HAP-1 (cell line): ENCODE data around the gene ATP5PB.

Experiments used
- DNase-seq, 2 experiments: peaks; one replicate each; pipeline ENCODE4 v3.0.0-alpha.2; 2016 to 2020; ENCODE audit warnings: low spot score in 2 of 2
- H3K27me3 ChIP-seq: fragments of 250-450 bp; sonication (Bioruptor Pico); 2 replicates; pipeline ENCODE4 v1.5.1; 2020; ENCODE audit warnings: low read depth, mild to moderate bottlenecking, moderate library complexity
- H3K36me3 ChIP-seq: fragments of 250-450 bp; sonication (Bioruptor Pico); replicated peaks from 2 replicates; pipeline ENCODE4 v1.5.1; 2020; ENCODE audit warnings: mild to moderate bottlenecking
- H3K4me1 ChIP-seq: fragments of 250-450 bp; sonication (Bioruptor Pico); 2 replicates; pipeline ENCODE4 v1.5.1; 2020; ENCODE audit warnings: mild to moderate bottlenecking
- H3K4me3 ChIP-seq: fragments of 250-450 bp; sonication (Bioruptor Pico); 2 replicates; pipeline ENCODE4 v1.5.1; 2020; ENCODE audit warnings: mild to moderate bottlenecking, moderate library complexity
- H3K9me3 ChIP-seq: fragments of 250-450 bp; sonication (Bioruptor Pico); 2 replicates; pipeline ENCODE4 v1.5.1; 2020; ENCODE audit warnings: mild to moderate bottlenecking, moderate library complexity
- in situ Hi-C: fragments of 300-500 bp; cut with MboI; formaldehyde crosslinking; loops from 3 replicates; pipeline ENCODE4 v1.14.3; 2020; ENCODE audit warnings: low sequenced_read_pairs, inconsistent platforms, mixed read lengths

Gene ATP5PB

DNA sequence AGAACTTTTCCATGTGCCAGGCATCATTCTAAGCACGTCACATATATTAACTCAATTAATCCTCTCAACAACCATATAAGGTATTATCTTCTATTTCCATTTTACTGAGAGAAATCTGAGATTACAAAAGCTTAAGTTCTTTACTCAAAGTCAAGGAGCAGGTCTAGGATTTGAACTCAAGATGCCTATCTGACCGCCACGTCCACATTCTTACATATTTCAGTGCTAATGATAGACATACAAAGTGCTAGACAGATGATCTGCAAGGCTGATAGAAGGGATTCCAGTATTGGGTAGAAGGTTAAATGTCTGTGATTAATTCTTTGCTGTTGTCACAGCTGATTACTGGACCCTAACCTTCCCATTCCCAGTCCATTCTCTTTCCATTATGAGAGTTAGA, 4.4 kb downstream of the ATP5PB start:
- Histone ChIP-seq H3K9me3 (no peaks in the 10 kb centered on the region), H3K36me3 (peaks cover 61% of the 10 kb centered on the region), H3K27me3 (no peaks in the 10 kb centered on the region), H3K4me3 (no peak overlapping the region), H3K4me1 (peaks cover 8% of the 10 kb centered on the region)
- DNase-seq, result no peak
- in situ Hi-C loops, result no loop called here

DNA sequence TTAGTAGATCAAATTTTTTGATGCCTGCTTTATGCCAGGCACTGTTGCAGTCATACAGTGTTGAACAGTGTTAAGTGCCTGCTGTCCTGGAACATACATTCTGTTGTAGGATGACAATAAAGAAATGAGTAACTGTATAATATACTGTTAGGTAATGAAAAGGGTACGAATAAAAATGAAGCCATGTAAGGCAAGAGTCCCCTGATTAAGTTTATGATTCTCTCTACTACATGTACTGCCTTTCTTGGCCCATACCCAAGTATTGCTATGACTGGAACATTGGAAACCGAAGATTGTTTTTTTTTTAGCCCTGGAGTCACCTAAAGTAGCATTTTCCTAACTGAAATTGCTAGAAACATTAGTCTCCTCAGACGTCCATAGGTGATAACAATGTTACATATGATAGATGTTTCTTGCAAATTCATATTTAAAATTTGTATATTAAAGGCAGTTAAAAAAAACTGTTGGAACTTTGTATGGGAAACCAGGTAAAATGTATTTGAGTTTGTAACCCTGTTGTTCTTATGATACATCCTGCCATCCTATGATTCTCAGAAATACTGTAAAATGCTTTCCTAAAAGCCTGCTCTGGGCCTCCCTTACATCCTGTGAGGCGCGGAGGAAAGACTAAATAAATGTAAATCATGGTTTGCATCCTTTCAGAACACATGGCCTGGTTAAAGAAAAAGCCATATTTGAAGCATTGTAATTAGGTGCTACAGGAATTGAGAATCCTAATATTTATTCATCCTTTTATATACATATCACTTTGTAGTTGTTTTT, 5.8 kb downstream of the ATP5PB start:
- Histone ChIP-seq H3K4me1 (peaks cover 8% of the 10 kb centered on the region), H3K27me3 (no peaks in the 10 kb centered on the region), H3K36me3 (peaks cover 75% of the 10 kb centered on the region), H3K9me3 (no peaks in the 10 kb centered on the region), H3K4me3 (no peak overlapping the region)
- DNase-seq, result no peak
- in situ Hi-C loops, result no loop called here

DNA sequence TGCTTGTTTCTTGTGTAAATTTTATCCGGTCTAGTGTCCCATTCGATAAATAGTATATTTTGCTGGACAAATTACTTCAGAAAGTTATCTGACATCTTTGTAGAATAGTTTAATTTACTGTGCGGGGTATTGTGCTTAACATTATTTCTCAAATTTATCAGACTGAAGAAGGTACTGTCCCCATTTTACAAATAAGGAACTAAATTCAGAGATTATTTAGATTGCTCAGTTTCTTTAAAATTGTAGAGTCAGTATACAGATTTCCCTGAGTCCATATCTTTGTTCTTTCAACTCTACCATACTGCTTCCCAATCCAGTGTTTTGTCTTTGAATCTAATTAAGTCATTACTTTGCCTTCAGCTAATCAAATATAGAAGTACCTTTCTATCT, 6.4 kb downstream of the ATP5PB start:
- Histone ChIP-seq H3K27me3 (no peaks in the 10 kb centered on the region), H3K9me3 (no peaks in the 10 kb centered on the region), H3K4me3 (no peak overlapping the region), H3K36me3 (peaks cover 78% of the 10 kb centered on the region), H3K4me1 (peaks cover 2% of the 10 kb centered on the region)
- no peak for DNase-seq
- in situ Hi-C loops, result no loop called here

DNA sequence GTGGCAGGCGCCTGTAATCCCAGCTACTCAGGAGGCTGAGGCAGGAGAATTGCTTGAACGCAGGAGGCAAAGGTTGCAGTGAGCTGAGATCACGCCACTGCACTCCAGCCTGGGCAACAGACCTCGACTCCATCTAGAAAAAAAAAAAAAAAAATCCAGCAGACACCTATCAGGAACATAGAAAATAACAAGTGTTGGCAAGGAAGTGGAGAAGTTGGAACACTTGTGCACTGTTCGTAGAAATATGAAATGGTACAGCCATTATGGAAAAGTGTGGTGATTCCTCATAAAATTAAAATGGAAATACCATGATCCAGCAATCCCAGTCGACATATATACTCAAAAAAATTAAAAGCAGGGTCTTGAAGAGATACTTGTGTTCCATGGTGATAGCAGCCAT, 12.5 kb downstream of the ATP5PB start:
- Histone ChIP-seq H3K9me3 (no peaks in the 10 kb centered on the region), H3K36me3 (peaks cover 50% of the 10 kb centered on the region), H3K27me3 (no peaks in the 10 kb centered on the region), H3K4me1 (no peaks in the 10 kb centered on the region), H3K4me3 (no peak overlapping the region)
- in situ Hi-C loops, result no loop called here
- no peak for DNase-seq

DNA sequence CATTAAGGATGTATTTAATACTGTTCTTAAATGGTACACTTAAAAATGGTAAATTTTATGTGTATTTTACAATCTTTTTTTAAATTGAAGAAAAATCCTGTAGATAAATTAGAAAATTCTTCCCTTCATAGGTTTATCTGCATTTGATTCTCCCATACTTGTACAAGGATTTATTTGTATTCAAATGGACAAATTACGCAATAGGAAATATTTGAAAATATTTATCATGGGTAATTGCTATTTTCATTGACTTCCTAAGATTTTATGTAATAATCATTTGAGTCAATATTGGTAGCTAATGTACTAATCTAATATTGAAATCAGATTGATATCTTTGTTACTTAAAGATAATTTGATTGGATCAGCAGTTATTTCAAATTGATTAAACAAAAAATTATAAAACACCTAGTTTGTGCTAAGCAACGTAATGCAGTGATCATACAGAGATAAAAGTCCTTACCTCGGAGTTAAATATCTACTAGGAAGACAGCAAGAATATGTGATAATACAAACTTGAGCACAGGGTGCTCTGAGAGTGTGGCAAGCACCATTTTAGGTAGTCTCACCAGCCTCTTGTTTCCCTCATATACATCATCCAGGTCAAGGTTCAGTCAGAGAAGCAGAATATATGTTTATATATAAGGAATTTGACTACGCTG, 13.2 kb downstream of the ATP5PB start:
- no peak for DNase-seq
- H3K9me3 ChIP-seq, result no peaks in the 10 kb centered on the region
- no peak overlapping the region for H3K4me3 ChIP-seq
- no peaks in the 10 kb centered on the region for H3K4me1 ChIP-seq
- peaks cover 43% of the 10 kb centered on the region for H3K36me3 ChIP-seq
- in situ Hi-C loops, result no loop called here
- no peaks in the 10 kb centered on the region for H3K27me3 ChIP-seq

DNA sequence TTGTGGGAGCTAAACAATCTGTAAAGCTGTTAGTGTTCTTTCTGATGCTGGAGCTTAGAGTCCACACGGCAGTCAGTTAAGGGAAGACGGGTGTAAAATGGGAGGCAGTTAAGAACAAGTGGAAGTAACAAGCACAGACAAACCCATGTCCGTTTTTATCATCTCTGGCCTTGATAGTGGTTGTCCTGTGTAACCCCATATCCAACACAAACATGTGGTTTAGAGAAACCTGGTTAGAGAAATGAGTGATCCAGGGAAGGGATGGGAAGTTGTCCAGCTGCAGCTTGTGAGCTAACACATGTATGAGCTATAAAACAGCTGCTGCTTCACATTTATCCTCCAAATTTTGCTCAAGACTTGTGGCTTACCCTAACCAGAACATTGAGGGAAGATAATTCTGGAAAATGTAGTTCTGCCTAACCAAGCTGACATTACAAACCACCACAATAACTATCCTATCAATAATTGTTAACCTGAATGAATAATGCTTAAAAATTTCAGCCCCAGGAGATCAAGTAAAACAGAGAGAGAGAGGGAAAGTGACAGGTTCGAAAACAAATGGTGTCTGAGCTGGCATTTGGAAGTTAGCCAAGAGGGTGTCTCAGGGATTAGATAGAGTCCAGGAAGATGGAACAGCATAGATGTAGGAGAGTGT, 13.9 kb downstream of the ATP5PB start:
- no peak for DNase-seq
- Histone ChIP-seq H3K27me3 (no peaks in the 10 kb centered on the region), H3K4me1 (no peaks in the 10 kb centered on the region), H3K36me3 (peaks cover 36% of the 10 kb centered on the region), H3K9me3 (no peaks in the 10 kb centered on the region), H3K4me3 (no peak overlapping the region)
- in situ Hi-C loops, result no loop called here

GRCh38 chr1:111465754-111466153, 16.5 kb downstream of the ATP5PB start:
- Histone ChIP-seq H3K9me3 (no peaks in the 10 kb centered on the region), H3K36me3 (peaks cover 12% of the 10 kb centered on the region), H3K27me3 (no peaks in the 10 kb centered on the region), H3K4me1 (no peaks in the 10 kb centered on the region), H3K4me3 (no peak overlapping the region)
- in situ Hi-C loops, result no loop called here
- no peak for DNase-seq

DNA sequence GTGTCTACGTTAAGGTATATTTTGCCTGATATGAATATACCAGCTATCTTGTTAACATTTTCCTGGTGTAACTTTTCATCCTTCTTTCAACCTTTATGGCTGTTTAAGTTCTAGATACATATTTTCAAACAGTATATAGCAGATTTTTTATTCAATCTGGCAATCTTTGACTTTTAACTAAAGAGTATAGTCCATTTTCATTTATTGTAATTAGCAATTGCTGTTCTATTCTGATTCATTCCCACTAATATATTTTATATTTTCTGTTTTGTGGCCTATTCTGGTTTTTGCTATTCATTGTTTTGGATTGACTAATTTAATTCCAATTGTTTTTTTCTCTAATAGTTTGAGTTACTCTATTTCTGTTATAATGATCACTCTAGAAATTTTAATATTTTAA, 17.2 kb downstream of the ATP5PB start:
- no peak for DNase-seq
- no peaks in the 10 kb centered on the region for H3K4me1 ChIP-seq
- in situ Hi-C loops, result no loop called here
- H3K9me3 ChIP-seq, result no peaks in the 10 kb centered on the region
- H3K27me3 ChIP-seq, result no peaks in the 10 kb centered on the region
- peaks cover 5% of the 10 kb centered on the region for H3K36me3 ChIP-seq
- H3K4me3 ChIP-seq, result no peak overlapping the region

GRCh38 chr1:111467865-111468716, 18.8 kb downstream of the ATP5PB start:
- Histone ChIP-seq H3K36me3 (no peaks in the 10 kb centered on the region; the same call in 1 of the 2 replicates), H3K4me1 (no peaks in the 10 kb centered on the region; the same call in 1 of the 2 replicates), H3K27me3 (no peaks in the 10 kb centered on the region), H3K4me3 (no peak overlapping the region), H3K9me3 (no peaks in the 10 kb centered on the region)
- in situ Hi-C loops, result no loop called here
- DNase-seq, result no peak

DNA sequence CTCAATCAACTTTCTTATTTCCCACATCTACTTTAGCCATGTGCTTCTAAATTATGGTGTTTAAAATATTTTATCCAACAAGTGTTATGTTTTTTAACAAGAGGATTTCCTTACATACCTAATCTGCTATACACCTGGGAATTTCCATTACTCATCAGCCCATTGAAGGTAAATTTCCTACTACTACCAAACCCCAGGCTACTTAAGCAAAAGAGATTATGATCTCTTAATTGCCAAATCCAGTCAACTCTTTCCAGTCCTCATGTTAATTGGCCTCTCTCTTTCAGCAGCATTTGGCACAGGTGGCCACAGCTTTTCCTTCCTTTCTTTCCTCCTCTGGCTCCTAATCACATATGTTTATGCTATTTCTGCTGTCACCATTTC, 19.4 kb downstream of the ATP5PB start:
- Histone ChIP-seq H3K9me3 (no peaks in the 10 kb centered on the region), H3K36me3 (no peaks in the 10 kb centered on the region; the same call in 1 of the 2 replicates), H3K4me1 (no peaks in the 10 kb centered on the region; the same call in 1 of the 2 replicates), H3K27me3 (no peaks in the 10 kb centered on the region), H3K4me3 (no peak overlapping the region)
- in situ Hi-C loops, result no loop called here
- DNase-seq, result no peak

- in situ Hi-C loops, result no loop called here
- no peaks in the 10 kb centered on the region; the same call in 1 of the 2 replicates for H3K4me1 ChIP-seq
- no peak for DNase-seq
- H3K9me3 ChIP-seq, result no peaks in the 10 kb centered on the region
- H3K4me3 ChIP-seq, result no peak overlapping the region
- no peaks in the 10 kb centered on the region for H3K27me3 ChIP-seq
- H3K36me3 ChIP-seq, result no peaks in the 10 kb centered on the region; the same call in 1 of the 2 replicates
Observed at GRCh38 chr1:111469539-111469938, 20.3 kb downstream of the ATP5PB start.

GRCh38 chr1:111470596-111470995, 21.3 kb downstream of the ATP5PB start:
- H3K27me3 ChIP-seq, result no peaks in the 10 kb centered on the region
- H3K9me3 ChIP-seq, result no peaks in the 10 kb centered on the region
- H3K36me3 ChIP-seq, result no peaks in the 10 kb centered on the region; the same call in 1 of the 2 replicates
- H3K4me1 ChIP-seq, result no peaks in the 10 kb centered on the region; the same call in 1 of the 2 replicates
- DNase-seq, result no peak
- in situ Hi-C loops, result no loop called here
- H3K4me3 ChIP-seq, result no peak overlapping the region

DNA sequence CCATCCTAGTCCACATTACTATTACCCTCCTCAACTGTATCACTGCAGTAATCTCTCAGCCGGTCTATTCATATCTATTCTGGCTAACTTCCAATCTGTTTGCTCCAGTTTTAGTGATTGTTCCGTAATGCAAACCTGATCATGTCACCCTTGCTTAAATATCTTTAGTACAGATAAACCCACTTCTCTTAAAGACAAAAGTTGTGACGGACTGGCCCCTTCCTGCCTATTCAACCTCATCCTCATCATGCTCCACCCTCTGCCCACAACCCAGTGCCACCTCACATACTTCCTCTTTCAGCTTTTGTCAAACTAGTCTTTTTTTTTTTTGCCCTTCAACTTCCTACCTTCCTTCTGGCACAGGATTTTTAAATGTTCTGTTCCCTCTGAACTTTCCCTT, 21.7 kb downstream of the ATP5PB start:
- in situ Hi-C loops, result no loop called here
- no peaks in the 10 kb centered on the region for H3K27me3 ChIP-seq
- H3K4me1 ChIP-seq, result no peaks in the 10 kb centered on the region; the same call in 1 of the 2 replicates
- DNase-seq, result no peak
- H3K9me3 ChIP-seq, result no peaks in the 10 kb centered on the region
- H3K36me3 ChIP-seq, result no peaks in the 10 kb centered on the region; the same call in 1 of the 2 replicates
- H3K4me3 ChIP-seq, result no peak overlapping the region
